Measurements from ENCODE around the gene CLCN1.

DNA sequence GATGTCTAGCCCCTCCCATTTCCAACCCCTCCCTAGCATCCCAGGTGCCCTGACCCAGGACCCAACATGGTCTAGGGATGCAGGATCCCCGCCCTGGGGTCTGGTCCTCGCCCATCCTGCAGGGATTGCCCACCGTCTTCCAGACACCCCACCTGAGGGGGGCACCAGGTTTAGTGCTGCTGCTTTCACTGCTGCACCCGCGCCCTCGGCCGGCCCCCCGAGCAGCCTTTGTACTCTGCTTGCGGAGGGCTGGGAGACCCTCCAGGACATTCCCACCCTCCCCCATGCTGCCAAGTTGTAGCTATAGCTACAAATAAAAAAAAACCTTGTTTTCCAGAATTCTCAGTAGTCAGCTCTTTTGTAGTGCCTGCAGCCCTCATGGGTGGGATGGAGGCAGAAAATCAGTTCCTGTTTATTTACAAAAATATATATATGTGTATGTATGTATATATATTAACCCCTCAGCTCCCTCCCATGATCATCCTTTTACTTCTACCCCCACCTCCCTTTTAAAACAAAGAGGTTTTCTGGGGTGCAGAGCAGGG is 74.9 kb downstream of the CLCN1 start:
- TF ChIP-seq, protein P1, sequence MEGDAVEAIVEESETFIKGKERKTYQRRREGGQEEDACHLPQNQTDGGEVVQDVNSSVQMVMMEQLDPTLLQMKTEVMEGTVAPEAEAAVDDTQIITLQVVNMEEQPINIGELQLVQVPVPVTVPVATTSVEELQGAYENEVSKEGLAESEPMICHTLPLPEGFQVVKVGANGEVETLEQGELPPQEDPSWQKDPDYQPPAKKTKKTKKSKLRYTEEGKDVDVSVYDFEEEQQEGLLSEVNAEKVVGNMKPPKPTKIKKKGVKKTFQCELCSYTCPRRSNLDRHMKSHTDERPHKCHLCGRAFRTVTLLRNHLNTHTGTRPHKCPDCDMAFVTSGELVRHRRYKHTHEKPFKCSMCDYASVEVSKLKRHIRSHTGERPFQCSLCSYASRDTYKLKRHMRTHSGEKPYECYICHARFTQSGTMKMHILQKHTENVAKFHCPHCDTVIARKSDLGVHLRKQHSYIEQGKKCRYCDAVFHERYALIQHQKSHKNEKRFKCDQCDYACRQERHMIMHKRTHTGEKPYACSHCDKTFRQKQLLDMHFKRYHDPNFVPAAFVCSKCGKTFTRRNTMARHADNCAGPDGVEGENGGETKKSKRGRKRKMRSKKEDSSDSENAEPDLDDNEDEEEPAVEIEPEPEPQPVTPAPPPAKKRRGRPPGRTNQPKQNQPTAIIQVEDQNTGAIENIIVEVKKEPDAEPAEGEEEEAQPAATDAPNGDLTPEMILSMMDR (IDR thresholded peaks at IDR 0.05 in 2 of 3, conservative IDR thresholded peaks at IDR 0.05 in 1 of 3; ENCODE audit: control insufficient read depth in 2 of 3, extremely low read depth in 1 of 3, insufficient read depth in 1 of 3, low read depth in 3 of 3, low read length in 3 of 3) = no peak
- no peak for TF ChIP-seq CBX3 (IDR thresholded peaks at IDR 0.05; ENCODE audit: borderline replicate concordance, low read depth)
